Activated T-cell treated with anti-CD3 and anti-CD28 coated beads, Interleukin-2, amount 50 U/mL, for 48 hours (primary cell): ENCODE results near the gene COMMD7.

ENCODE experiments used
- DNase-seq, 2 experiments: peaks; one replicate each; pipeline ENCODE4 v3.0.0-alpha.2; 2020

Gene COMMD7

DNA sequence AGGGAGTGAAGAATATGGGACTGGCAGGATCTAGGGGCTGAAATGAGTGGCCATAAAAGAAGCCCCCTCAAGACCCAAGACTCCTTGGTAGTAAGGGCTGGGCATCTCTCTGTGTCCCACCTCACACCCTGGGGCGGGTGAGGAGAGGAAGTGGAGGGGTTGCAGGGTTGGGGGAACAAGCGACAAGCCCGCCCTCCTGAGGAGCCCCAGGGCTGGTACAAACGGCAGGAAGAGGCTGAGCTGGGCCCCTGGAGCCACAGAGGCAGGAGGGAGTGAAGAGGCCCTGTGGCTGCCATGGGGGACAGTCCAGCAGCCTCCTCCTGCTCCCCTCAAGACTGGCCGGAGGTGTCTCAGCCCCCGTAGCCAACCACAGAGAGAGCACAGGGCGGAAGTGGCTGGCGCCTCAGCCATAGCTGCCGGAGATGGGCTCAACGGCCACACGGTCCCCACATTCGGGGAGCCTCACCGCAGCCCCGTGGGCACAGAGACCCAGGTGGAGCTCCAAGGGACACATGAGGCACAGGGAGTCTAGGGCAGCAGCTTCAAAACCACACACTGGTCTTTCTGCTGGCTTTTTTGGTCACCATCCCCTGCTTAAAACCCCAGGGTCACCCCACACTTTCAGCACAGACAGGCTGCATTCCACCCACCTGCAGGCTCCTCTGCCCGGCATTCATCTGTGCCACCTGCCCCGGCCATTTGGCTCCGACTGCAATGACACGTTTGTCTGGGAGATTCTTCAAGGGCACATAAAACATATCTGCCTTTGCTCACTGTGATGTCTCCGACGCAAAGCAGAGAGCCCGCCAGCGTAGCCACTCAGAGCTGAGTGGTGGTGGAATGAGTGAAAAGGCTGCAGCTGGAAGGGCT lies 70.0 kb downstream of the COMMD7 start:
- DNase-seq, result peak; percentile 55 to 67

DNA sequence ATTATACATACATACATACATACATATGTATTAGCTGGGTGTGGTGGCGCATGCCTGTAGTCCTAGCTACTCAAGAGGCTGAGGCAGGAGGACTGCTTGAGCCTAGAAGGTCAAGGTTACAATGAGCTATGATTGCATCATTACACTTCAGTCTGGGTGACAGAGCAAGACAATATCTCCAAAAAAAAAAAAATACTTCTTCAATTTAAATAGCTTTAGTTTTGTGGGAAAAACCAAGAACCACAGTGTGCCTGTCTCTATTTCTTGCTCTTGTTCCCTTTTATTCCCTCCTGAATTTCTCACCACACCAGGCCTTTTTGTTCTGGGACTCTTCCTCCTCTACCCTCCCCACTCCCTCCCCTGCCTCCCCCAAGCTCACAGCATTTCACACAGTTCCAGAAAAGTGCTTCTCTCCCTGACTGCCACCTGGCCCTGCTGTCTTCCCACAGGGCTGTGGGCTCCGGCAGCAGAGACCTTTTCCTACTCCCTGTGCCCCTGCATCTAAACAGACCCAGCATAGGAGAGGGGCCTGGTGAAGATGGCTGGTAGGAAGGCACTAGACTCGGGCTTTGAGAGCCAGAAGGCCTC lies 70.8 kb downstream of the COMMD7 start:
- DNase-seq, result no peak

DNA sequence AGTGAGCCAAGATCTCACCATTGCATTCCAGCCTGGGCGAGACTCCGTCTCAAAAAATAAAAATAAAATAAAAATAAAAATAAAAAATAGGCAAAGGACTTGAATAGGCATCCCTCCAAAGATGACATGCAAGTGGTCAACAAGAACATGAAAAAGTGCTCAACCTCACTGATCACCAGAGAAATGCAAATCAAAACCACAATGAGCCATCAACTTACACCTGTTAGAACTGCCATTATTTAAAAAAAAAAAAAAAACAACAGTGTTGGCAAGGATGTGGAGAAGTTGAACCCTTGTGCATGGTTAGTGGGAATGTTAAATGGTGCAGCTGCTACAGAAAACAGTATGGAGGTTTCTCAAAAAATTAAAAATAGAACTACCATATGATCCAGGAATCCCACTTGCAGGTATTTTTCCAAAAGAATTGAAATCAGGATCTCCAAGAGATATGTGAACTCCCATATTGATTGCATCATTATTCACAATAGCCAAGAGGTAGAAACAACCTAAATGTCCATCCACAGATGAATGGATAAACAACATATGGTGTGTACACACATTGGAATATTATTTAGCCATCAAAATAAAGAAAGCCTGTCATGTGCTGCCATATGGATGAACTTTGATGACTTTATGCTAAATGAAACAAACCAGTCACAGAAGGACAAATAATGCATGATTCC lies 72.4 kb downstream of the COMMD7 start:
- DNase-seq, result no peak

DNA sequence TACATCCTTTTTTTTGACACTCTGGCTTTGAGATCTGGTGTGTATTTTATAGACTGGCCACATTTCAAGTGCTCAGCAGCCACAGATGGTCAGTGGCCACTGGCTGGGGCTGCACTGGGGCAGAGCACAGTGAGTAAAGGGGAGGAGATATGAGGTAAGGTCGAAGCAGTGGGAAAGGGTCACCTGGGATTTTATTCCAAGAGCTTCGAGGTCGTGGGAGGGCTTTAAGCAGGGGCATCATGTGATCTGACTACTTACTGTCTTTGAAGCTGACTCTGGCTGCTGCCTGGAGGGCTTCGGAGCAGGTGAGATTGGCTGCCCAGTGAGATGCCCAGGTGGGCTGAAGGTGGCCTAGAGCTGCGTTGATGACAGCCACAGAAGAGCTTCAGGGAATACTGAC lies 76.2 kb downstream of the COMMD7 start:
- no peak for DNase-seq

DNA sequence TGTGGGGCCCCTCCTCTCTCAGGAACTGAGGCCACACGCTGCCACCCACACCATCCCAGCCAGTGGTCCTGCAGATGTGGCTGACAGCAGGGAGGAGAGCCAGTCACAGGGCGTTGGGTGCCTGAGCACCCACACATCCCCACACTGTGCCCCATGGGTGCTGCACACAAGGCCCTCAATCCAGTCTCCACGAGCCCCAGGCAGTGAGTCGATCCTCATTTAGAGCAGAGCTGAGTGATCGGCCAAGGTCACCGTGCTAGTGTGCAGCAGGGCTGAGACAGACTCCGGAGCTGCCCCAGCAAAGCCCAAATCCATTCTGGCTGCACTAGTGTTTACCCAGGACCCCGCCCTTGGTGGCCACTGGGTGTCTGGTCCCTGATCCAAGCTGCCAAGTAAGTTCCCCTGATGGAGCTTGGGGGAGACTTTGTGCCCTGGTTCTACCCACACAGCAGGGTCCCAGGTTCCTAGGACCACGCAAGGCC lies 78.5 kb downstream of the COMMD7 start:
- no peak for DNase-seq

- DNase-seq, result no peak
These were observed 79.1 kb downstream of the COMMD7 start for GRCh38 chr20:32664012-32664677.

DNA sequence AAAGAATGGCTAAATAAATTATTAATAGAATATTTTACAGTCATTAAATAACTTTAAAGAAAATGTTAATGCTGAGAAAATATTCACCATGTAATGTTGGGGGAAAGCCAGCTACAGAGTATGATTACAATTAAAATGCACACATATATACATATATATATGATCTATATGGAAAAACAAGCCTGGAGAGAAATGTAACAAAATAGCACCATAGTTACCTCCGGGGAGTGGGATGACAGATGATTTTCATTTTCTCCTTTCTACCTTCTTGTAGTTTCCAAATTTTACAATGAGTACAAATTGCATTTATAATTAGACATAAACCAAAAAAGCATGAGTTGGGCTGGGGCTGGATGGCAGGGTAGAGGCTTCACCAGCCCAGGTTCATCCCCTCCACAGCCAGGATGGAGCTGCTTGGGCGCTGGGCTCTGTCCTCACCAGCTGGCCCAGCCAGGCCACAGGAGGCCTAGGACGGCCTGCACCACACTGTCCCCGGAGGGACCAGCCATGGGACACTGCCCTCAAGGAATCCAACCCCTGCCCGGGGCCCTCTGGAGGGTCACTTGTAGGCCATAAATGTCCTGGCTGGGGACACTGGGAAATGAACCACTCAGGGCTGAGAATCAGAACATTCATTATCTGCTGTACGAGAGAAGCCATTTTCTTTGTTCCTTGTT lies 79.8 kb downstream of the COMMD7 start:
- no peak for DNase-seq

GRCh38 chr20:32661820-32662528 lies 81.3 kb downstream of the COMMD7 start:
- DNase-seq, result no peak

GRCh38 chr20:32660661-32661060 lies 82.6 kb downstream of the COMMD7 start:
- no peak for DNase-seq

GRCh38 chr20:32656827-32657226 lies 86.4 kb downstream of the COMMD7 start:
- no peak for DNase-seq

GRCh38 chr20:32655903-32656512 lies 87.3 kb downstream of the COMMD7 start:
- no peak for DNase-seq

DNA sequence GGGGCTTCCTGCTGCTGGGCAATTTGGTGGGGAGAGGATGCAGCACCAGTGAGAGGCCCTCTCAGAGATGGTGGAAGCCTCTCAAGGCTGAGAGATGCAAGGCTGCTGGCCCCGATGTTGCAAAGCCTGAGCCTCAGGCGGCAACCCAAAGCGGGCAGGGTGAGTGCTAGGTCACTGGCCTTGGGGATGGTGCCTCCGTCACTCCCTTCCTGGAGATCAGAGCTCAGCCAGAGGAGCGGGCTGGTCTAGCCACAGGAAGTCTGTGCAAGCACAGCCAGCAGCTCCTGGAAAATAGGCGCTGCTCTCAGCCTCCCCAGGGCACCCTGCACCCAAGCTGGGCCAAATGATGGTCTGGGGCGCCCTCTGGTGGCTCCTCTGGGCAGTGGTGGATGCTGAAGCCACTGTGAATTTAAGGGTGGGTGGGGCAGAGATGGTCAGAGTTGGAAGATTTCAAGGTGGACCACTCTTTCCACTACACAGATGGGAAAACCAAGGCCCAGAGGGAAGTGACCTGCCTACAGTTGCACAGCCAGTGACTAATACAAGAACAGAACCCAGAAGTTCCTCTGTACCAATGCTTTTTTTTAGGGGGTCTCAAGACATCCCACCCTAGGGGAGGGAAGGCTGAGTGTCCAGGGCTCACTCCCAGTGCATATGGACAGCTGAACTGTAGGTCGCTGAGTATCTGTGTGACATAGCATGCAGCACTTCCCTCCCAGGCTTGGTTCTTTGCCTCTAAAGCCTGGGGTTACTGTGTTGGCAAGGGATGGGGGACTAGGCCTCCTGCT lies 90.3 kb downstream of the COMMD7 start:
- peak; percentile 93 to 95 for DNase-seq
